ENCODE data around the gene GIPC3.
A peak's percentile ranks its signal among the peaks of the same experiment; 100 is the strongest.
"Not testable (repeated sequence)": the region's sequence is repeated elsewhere in the genome, so short reads cannot be mapped to it uniquely, and the experiment has no call there.

GIPC3 gene

GRCh38 chr19:3618811-3619630, 33.7 kb downstream of the GIPC3 start:
- no peak for DNase-seq (ENCODE audit: low read depth)

GRCh38 chr19:3619631-3620012, 34.3 kb downstream of the GIPC3 start:
- no peak for DNase-seq (ENCODE audit: low read depth)

- no peak for DNase-seq (ENCODE audit: low read depth)
These were observed 35.0 kb downstream of the GIPC3 start for GRCh38 chr19:3620145-3620816.

- DNase-seq (ENCODE audit: low read depth), result no peak
These were observed 35.7 kb downstream of the GIPC3 start for GRCh38 chr19:3620817-3621547.

GRCh38 chr19:3621689-3622088, 36.4 kb downstream of the GIPC3 start:
- no peak for DNase-seq (ENCODE audit: low read depth)

GRCh38 chr19:3622224-3622623, 36.9 kb downstream of the GIPC3 start:
- DNase-seq (ENCODE audit: low read depth), result no peak

- DNase-seq (ENCODE audit: low read depth), result no peak
These were observed 38.4 kb downstream of the GIPC3 start for GRCh38 chr19:3623716-3624115.

GRCh38 chr19:3625996-3626472, 40.8 kb downstream of the GIPC3 start:
- DNase-seq (ENCODE audit: low read depth), result peak; percentile 12

- peak; percentile 97 for DNase-seq (ENCODE audit: low read depth)
These were observed 41.4 kb downstream of the GIPC3 start, which contains the start of gene CACTIN for GRCh38 chr19:3626473-3627350. Gene CACTIN, minus strand, starts transcription at chr19:3626790. Its CDS starts 28 bp downstream, at chr19:3626762.

- DNase-seq (ENCODE audit: low read depth), result no peak
These were observed 42.1 kb downstream of the GIPC3 start for GRCh38 chr19:3627351-3627723.

- DNase-seq (ENCODE audit: low read depth), result not testable (repeated sequence)
These were observed 43.5 kb downstream of the GIPC3 start for GRCh38 chr19:3628766-3629165.

- DNase-seq (ENCODE audit: low read depth), result no peak
These were observed 46.0 kb downstream of the GIPC3 start for GRCh38 chr19:3631053-3631861.

- DNase-seq (ENCODE audit: low read depth), result no peak
These were observed 46.8 kb downstream of the GIPC3 start for GRCh38 chr19:3632098-3632497.

GRCh38 chr19:3632739-3633558, 47.7 kb downstream of the GIPC3 start:
- DNase-seq (ENCODE audit: low read depth), result no peak

GRCh38 chr19:3633559-3633988, 48.3 kb downstream of the GIPC3 start:
- DNase-seq (ENCODE audit: low read depth), result no peak

- no peak for DNase-seq (ENCODE audit: low read depth)
These were observed 49.3 kb downstream of the GIPC3 start for GRCh38 chr19:3634496-3635045.

GRCh38 chr19:3636506-3636905, 51.2 kb downstream of the GIPC3 start:
- DNase-seq (ENCODE audit: low read depth), result no peak

GRCh38 chr19:3636962-3637361, 51.7 kb downstream of the GIPC3 start:
- no peak for DNase-seq (ENCODE audit: low read depth)

- no peak for DNase-seq (ENCODE audit: low read depth)
These were observed 52.3 kb downstream of the GIPC3 start for GRCh38 chr19:3637621-3638020.
